Measurements from ENCODE around the gene RPS19. TPM values are rescaled to one million over a fixed set of nuclear protein-coding genes. Genes with fewer than 3 reads are reported as not detected.

RPS19 gene
- total RNA-seq, 1 donor from 2014 or later: 611 TPM

GRCh38 chr19:41897181-41897580 is 37.1 kb downstream of the RPS19 start:
- Histone ChIP-seq H3K27me3 (ENCODE audit: low read depth) (no peaks in the 10 kb centered on the region), H3K4me3 (no peak overlapping the region), H3K27ac (replicated peaks) (no peak overlapping the region), H3K9me3 (replicated peaks) (no peaks in the 10 kb centered on the region), H3K36me3 (peaks cover 80% of the 10 kb centered on the region), H3K4me1 (no peaks in the 10 kb centered on the region)
- no peak for TF ChIP-seq CTCF (IDR thresholded peaks at IDR 0.05; ENCODE audit: borderline replicate concordance)
- intact Hi-C loops (cut with micrococcal nuclease): no loop called here
- no peak for DNase-seq

GRCh38 chr19:41897820-41898219 is 37.8 kb downstream of the RPS19 start:
- Histone ChIP-seq H3K9me3 (replicated peaks) (no peaks in the 10 kb centered on the region), H3K4me1 (no peaks in the 10 kb centered on the region), H3K27ac (replicated peaks) (no peak overlapping the region), H3K4me3 (no peak overlapping the region), H3K36me3 (peaks cover 80% of the 10 kb centered on the region), H3K27me3 (ENCODE audit: low read depth) (no peaks in the 10 kb centered on the region)
- no peak for TF ChIP-seq CTCF (IDR thresholded peaks at IDR 0.05; ENCODE audit: borderline replicate concordance)
- DNase-seq: no peak
- intact Hi-C loops (cut with micrococcal nuclease): no loop called here

- no peak for DNase-seq
- H3K36me3 ChIP-seq: peaks cover 84% of the 10 kb centered on the region
- no peaks in the 10 kb centered on the region for H3K9me3 ChIP-seq (replicated peaks)
- no peak overlapping the region for H3K27ac ChIP-seq (replicated peaks)
- H3K4me1 ChIP-seq: no peaks in the 10 kb centered on the region
- TF ChIP-seq CTCF (IDR thresholded peaks at IDR 0.05; ENCODE audit: borderline replicate concordance): no peak
- no peaks in the 10 kb centered on the region for H3K27me3 ChIP-seq (ENCODE audit: low read depth)
- intact Hi-C loops (cut with micrococcal nuclease): no loop called here
- H3K4me3 ChIP-seq: no peak overlapping the region
These were observed 38.2 kb downstream of the RPS19 start for GRCh38 chr19:41898235-41898634.

GRCh38 chr19:41901707-41902360 is 41.8 kb downstream of the RPS19 start:
- no peak for DNase-seq
- no peak for TF ChIP-seq CTCF (IDR thresholded peaks at IDR 0.05; ENCODE audit: borderline replicate concordance)

GRCh38 chr19:41902594-41902993 is 42.5 kb downstream of the RPS19 start:
- H3K4me1 ChIP-seq: no peaks in the 10 kb centered on the region
- intact Hi-C loops (cut with micrococcal nuclease): no loop called here
- H3K27me3 ChIP-seq (ENCODE audit: low read depth): no peaks in the 10 kb centered on the region
- no peak for TF ChIP-seq CTCF (IDR thresholded peaks at IDR 0.05; ENCODE audit: borderline replicate concordance)
- H3K36me3 ChIP-seq: peaks cover 98% of the 10 kb centered on the region
- H3K9me3 ChIP-seq (replicated peaks): no peaks in the 10 kb centered on the region
- no peak overlapping the region for H3K4me3 ChIP-seq
- no peak for DNase-seq
- no peak overlapping the region for H3K27ac ChIP-seq (replicated peaks)

More at GRCh38 chr19:41901707-41902360, 41.8 kb downstream of the RPS19 start:
- H3K4me1 ChIP-seq: no peaks in the 10 kb centered on the region
- peaks cover 96% of the 10 kb centered on the region for H3K36me3 ChIP-seq
- no peaks in the 10 kb centered on the region for H3K9me3 ChIP-seq (replicated peaks)
- H3K27me3 ChIP-seq (ENCODE audit: low read depth): no peaks in the 10 kb centered on the region
- H3K4me3 ChIP-seq: no peak overlapping the region
- no peak overlapping the region for H3K27ac ChIP-seq (replicated peaks)
- intact Hi-C loops (cut with micrococcal nuclease): no loop called here
